ENCODE measurements around the gene GATC. TPM values are rescaled to one million over a fixed set of nuclear protein-coding genes. Genes with fewer than 3 reads are reported as not detected.

The GATC gene
- total RNA-seq, 2 experiments from 2014 or later = 35.8 to 37.6 TPM

DNA sequence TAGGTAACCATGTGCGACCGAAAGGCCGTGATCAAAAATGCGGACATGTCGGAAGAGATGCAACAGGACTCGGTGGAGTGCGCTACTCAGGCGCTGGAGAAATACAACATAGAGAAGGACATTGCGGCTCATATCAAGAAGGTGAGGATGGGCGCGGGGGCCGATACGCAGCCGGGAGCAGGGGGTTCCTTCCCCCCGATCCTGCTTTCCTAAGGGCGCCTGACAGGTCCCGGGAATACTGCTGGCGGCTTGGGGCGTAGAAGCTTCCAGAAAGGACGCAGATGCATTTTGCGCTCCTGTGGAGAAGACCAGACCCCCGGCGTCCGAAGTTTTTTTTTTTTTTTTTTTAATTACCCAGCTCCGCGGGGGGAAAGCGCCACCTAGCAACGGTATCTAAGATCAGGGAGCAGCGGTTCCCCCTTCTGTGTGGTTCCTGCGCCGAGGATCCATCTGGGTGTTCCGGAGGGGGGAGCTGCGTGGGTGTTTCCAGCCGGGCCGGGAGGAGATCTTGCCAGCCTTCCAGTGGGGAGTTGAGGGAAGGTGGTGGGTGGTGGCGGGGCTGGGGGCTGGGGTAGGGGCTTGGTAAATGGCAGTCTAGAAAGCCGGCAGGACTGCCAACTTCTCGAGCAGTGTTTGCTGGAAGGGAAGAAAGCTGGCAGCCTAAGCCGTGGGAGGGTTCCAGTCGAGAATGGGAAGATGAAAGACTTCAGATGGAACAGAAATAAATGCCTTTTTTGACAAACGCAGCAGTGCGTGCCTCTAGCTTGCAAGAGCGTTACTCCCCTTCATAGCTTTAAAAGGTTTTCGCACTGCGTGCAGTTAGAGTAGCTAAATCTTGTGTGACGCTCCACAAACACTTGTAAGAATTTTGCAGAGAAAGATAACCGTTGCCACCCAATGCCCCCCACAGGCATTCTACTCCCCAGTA, 50.4 kb downstream of the GATC start:
- ChIA-PET POLR2A (interaction anchor here (0.5 to 1.9 kb wide), 10 partner anchors 10 to 735 kb away, joined by 3 to 8 read pairs (median 4); partner anchors contain the start of gene POP5), CTCF (ENCODE audit: unreplicated experiment) (no interaction called here)
- H3K4me2 ChIP-seq (ENCODE audit: low read length) = peak overlapping the region; percentile 98
- H3K36me3 ChIP-seq (ENCODE audit: insufficient read depth, low read length) = peaks cover 43% of the 10 kb centered on the region
- H3K79me2 ChIP-seq (ENCODE audit: insufficient read depth, low read depth, low read length) = peaks cover 37% of the 10 kb centered on the region
- peaks cover 11% of the 10 kb centered on the region for H4K20me1 ChIP-seq (ENCODE audit: insufficient read depth, low read length)
- peak; percentile 76 for DNase-seq (ENCODE audit: low spot score)
- no peaks in the 10 kb centered on the region for H3K9me2 ChIP-seq (ENCODE audit: insufficient read depth, low read length)
- TF ChIP-seq, protein P1, sequence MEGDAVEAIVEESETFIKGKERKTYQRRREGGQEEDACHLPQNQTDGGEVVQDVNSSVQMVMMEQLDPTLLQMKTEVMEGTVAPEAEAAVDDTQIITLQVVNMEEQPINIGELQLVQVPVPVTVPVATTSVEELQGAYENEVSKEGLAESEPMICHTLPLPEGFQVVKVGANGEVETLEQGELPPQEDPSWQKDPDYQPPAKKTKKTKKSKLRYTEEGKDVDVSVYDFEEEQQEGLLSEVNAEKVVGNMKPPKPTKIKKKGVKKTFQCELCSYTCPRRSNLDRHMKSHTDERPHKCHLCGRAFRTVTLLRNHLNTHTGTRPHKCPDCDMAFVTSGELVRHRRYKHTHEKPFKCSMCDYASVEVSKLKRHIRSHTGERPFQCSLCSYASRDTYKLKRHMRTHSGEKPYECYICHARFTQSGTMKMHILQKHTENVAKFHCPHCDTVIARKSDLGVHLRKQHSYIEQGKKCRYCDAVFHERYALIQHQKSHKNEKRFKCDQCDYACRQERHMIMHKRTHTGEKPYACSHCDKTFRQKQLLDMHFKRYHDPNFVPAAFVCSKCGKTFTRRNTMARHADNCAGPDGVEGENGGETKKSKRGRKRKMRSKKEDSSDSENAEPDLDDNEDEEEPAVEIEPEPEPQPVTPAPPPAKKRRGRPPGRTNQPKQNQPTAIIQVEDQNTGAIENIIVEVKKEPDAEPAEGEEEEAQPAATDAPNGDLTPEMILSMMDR (conservative IDR thresholded peaks at IDR 0.05; ENCODE audit: low read length) = peak; percentile 65
- no peak for TF ChIP-seq EZH2phosphoT487 (IDR thresholded peaks at IDR 0.05; ENCODE audit: borderline replicate concordance, low read depth, low read length)
- no TSS peak for BruUV-seq (replicated peaks)
- no peak overlapping the region for H2AFZ ChIP-seq (ENCODE audit: low read length)
- intact Hi-C loops (cut with micrococcal nuclease; ENCODE audit: unreplicated experiment) = loop anchor here (1.0 to 2.0 kb wide), 2 partner anchors 27 to 58 kb away; partner anchors contain the start of genes COX6A1 and SRSF9
- peaks cover 23% of the 10 kb centered on the region for H3K4me1 ChIP-seq (ENCODE audit: insufficient read depth, low read length, poor library complexity, severe bottlenecking)
- H3K4me3 ChIP-seq (ENCODE audit: low read depth, low read length, poor library complexity, severe bottlenecking) = peak overlapping the region; percentile 79
- no peaks in the 10 kb centered on the region for H3K9me3 ChIP-seq (ENCODE audit: low read length)
- H3K27ac ChIP-seq (ENCODE audit: low read depth, low read length, poor library complexity, severe bottlenecking) = peak overlapping the region; percentile 71

DNA sequence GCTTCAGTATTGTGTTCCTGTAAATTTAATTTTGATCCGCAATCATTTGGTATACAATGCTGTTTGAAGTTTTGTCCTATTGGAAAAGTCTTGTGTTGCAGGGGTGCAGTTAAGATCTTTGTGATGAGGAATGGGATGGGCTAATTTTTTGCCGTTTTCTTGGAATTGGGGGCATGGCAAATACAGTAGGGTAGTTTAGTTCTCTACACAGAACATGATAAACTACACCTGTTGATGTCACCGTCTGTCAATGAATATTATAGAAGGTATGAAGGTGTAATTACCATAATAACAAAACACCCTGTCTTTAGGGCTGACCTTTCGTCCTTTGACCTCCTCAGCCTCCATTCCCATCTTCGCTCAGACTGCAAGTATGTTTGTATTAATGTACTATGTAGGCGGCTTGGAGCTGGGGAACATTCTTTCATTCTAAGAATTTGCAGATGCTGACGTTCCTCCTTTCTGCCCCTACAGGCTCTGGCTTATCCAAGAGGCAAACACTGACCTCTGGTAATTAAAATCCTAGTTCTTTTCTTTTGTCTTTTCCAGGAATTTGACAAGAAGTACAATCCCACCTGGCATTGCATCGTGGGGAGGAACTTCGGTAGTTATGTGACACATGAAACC, 51.4 kb downstream of the GATC start:
- Histone ChIP-seq H3K9me3 (ENCODE audit: low read length) (no peaks in the 10 kb centered on the region), H3K4me1 (ENCODE audit: insufficient read depth, low read length, poor library complexity, severe bottlenecking) (peaks cover 23% of the 10 kb centered on the region), H3K36me3 (ENCODE audit: insufficient read depth, low read length) (peaks cover 48% of the 10 kb centered on the region), H3K4me3 (ENCODE audit: low read depth, low read length, poor library complexity, severe bottlenecking) (peak overlapping the region; percentile 79), H4K20me1 (ENCODE audit: insufficient read depth, low read length) (peaks cover 11% of the 10 kb centered on the region), H3K9me2 (ENCODE audit: insufficient read depth, low read length) (no peaks in the 10 kb centered on the region), H3K4me2 (ENCODE audit: low read length) (peak overlapping the region; percentile 98), H3K27ac (ENCODE audit: low read depth, low read length, poor library complexity, severe bottlenecking) (no peak overlapping the region), H3K79me2 (ENCODE audit: insufficient read depth, low read depth, low read length) (peaks cover 37% of the 10 kb centered on the region), H2AFZ (ENCODE audit: low read length) (no peak overlapping the region)
- BruUV-seq (replicated peaks) = no TSS peak
- CTCF ChIA-PET (ENCODE audit: unreplicated experiment) = no interaction called here
- POLR2A ChIA-PET = interaction anchor here (0.5 to 1.1 kb wide), 4 partner anchors 14 to 734 kb away, joined by 3 to 4 read pairs (median 3); no protein-coding TSS in a partner anchor
- TF ChIP-seq, protein P1 (conservative IDR thresholded peaks at IDR 0.05; ENCODE audit: low read length) = no peak
- TF ChIP-seq EZH2phosphoT487 (IDR thresholded peaks at IDR 0.05; ENCODE audit: borderline replicate concordance, low read depth, low read length) = no peak
- intact Hi-C loops (cut with micrococcal nuclease; ENCODE audit: unreplicated experiment) = loop anchor here (2.0 kb wide), 1 partner anchor 59 kb away; the partner anchor contains the start of gene COX6A1
- no peak for DNase-seq (ENCODE audit: low spot score)

Measured in OCI-LY7 (cell line).